A549 (cell line): ENCODE data around the gene RPL10.
"Not testable (repeated sequence)": the region's sequence is repeated elsewhere in the genome, so short reads cannot be mapped to it uniquely, and the experiment has no call there.

ENCODE experiments used
- CTCF ChIP-seq: fragments of >200 bp; sonication (Bioruptor Twin); formaldehyde crosslinking; IDR thresholded peaks from 3 replicates; pipeline ENCODE4 v1.5.1; 2016
- EHF ChIP-seq: fragments of 250-450 bp; sonication (Bioruptor Pico); IDR thresholded peaks from 2 replicates; pipeline ENCODE4 v1.5.0; 2020; ENCODE audit warnings: mild to moderate bottlenecking
- EHMT2 ChIP-seq: fragments of 200-600 bp; sonication (generic); IDR thresholded peaks from 2 replicates; pipeline ENCODE4 v1.6.1; 2016; ENCODE audit warnings: antibody characterized with exemption, low read depth, mild to moderate bottlenecking, moderate library complexity

GRCh38 chrX:154388649-154389048 lies 9.5 kb upstream of the RPL10 start:
- TF ChIP-seq EHF (CRISPR knock-in tag); EHMT2; CTCF: not testable (repeated sequence)
